GM11168 (cell line): ENCODE measurements around the gene RAB7A.

Source experiments
- in situ Hi-C: fragments of 300-500 bp; cut with MboI; formaldehyde crosslinking; loops from one replicate; pipeline ENCODE4 v1.12.0; 2022; ENCODE audit warnings: low sequenced_read_pairs; ENCODE audit not compliant: unreplicated experiment

The RAB7A gene

GRCh38 chr3:128726023-128727016 lies at the start of gene RAB7A:
Gene RAB7A, plus strand, starts transcription at chr3:128726183. Its CDS starts 69,185 bp downstream, at chr3:128795368.
- in situ Hi-C loops, result no loop called here

- in situ Hi-C loops, result loop anchor here (10.0 kb wide), 1 partner anchor 115 kb away; no protein-coding TSS in a partner anchor
Observed at GRCh38 chr3:128679338-128679737, 46.6 kb upstream of the RAB7A start.

GRCh38 chr3:128680603-128681368 lies 45.2 kb upstream of the RAB7A start:
- in situ Hi-C loops, result no loop called here

- in situ Hi-C loops, result no loop called here
Observed at GRCh38 chr3:128681369-128681829, 44.6 kb upstream of the RAB7A start.

- in situ Hi-C loops, result no loop called here
Observed at GRCh38 chr3:128683957-128684356, 42.0 kb upstream of the RAB7A start.

GRCh38 chr3:128684986-128685726 lies 40.8 kb upstream of the RAB7A start:
- in situ Hi-C loops, result no loop called here

GRCh38 chr3:128686465-128686864 lies 39.5 kb upstream of the RAB7A start:
- in situ Hi-C loops, result no loop called here

- in situ Hi-C loops, result no loop called here
Observed at GRCh38 chr3:128689060-128689459, 36.9 kb upstream of the RAB7A start.

- in situ Hi-C loops, result no loop called here
Observed at GRCh38 chr3:128693696-128694095, 32.3 kb upstream of the RAB7A start.

GRCh38 chr3:128697341-128697740 lies 28.6 kb upstream of the RAB7A start:
- in situ Hi-C loops, result no loop called here

- in situ Hi-C loops, result no loop called here
Observed at GRCh38 chr3:128698211-128699047, 27.6 kb upstream of the RAB7A start.

GRCh38 chr3:128701342-128702212 lies 24.4 kb upstream of the RAB7A start:
- in situ Hi-C loops, result no loop called here

- in situ Hi-C loops, result no loop called here
Observed at GRCh38 chr3:128702391-128702790, 23.6 kb upstream of the RAB7A start.

- in situ Hi-C loops, result no loop called here
Observed at GRCh38 chr3:128703561-128703960, 22.4 kb upstream of the RAB7A start.

GRCh38 chr3:128706086-128706615 lies 19.8 kb upstream of the RAB7A start:
- in situ Hi-C loops, result no loop called here

GRCh38 chr3:128707928-128708494 lies 18.0 kb upstream of the RAB7A start:
- in situ Hi-C loops, result no loop called here

GRCh38 chr3:128709038-128709437 lies 16.9 kb upstream of the RAB7A start:
- in situ Hi-C loops, result no loop called here
